ENCODE measurements around the gene TLX1.

The TLX1 gene

GRCh38 chr10:101087376-101087775, 43.7 kb upstream of the TLX1 start:
- Histone ChIP-seq H3K27ac (ENCODE audit: extremely low read depth, low read depth, low read length) (no peak overlapping the region), H3K36me3 (ENCODE audit: control insufficient read depth in 2 of 2, insufficient read depth in 1 of 2, low read length in 2 of 2) (no peaks in the 10 kb centered on the region), H3K4me3 (ENCODE audit: low read depth, low read length) (no peak overlapping the region), H3K4me1 (ENCODE audit: control insufficient read depth, insufficient read depth, low read length) (no peaks in the 10 kb centered on the region), H3K9me3 (ENCODE audit: control insufficient read depth, insufficient read depth, low read depth, low read length) (no peaks in the 10 kb centered on the region)
- CTCF ChIA-PET = interaction anchor here (1.7 to 16.6 kb wide), 4 partner anchors 8 to 54 kb away, joined by 3 to 506 read pairs (median 28); partner anchors contain the start of gene TLX1
- POLR2A ChIA-PET = no interaction called here
- no peak for TF ChIP-seq ZBTB21 (tag by site-specific recombination; IDR thresholded peaks at IDR 0.05)
- TF ChIP-seq ZFP3 (tag by site-specific recombination; IDR thresholded peaks at IDR 0.05; ENCODE audit: low read depth) = no peak
- TF ChIP-seq ZNF140 (tag by site-specific recombination; IDR thresholded peaks at IDR 0.05) = no peak
- no peak for TF ChIP-seq ZNF324 (tag by site-specific recombination; IDR thresholded peaks at IDR 0.05)
- no peak for TF ChIP-seq GLIS1 (tag by site-specific recombination; IDR thresholded peaks at IDR 0.05)
- no peak for TF ChIP-seq PRDM10 (tag by site-specific recombination; IDR thresholded peaks at IDR 0.05)
- TF ChIP-seq ZNF692 (tag by site-specific recombination; IDR thresholded peaks at IDR 0.05) = no peak

- no peaks in the 10 kb centered on the region for H3K4me1 ChIP-seq (ENCODE audit: control insufficient read depth, insufficient read depth, low read length)
- H3K27ac ChIP-seq (ENCODE audit: extremely low read depth, low read depth, low read length) = no peak overlapping the region
- CTCF ChIA-PET = interaction anchor here (0.7 to 16.6 kb wide), 5 partner anchors 10 to 51 kb away, joined by 3 to 506 read pairs (median 3); partner anchors contain the start of gene TLX1
- POLR2A ChIA-PET = no interaction called here
- no peaks in the 10 kb centered on the region for H3K9me3 ChIP-seq (ENCODE audit: control insufficient read depth, insufficient read depth, low read depth, low read length)
- no peak overlapping the region for H3K4me3 ChIP-seq (ENCODE audit: low read depth, low read length)
- no peaks in the 10 kb centered on the region for H3K36me3 ChIP-seq (ENCODE audit: control insufficient read depth in 2 of 2, insufficient read depth in 1 of 2, low read length in 2 of 2)
- no peak for TF ChIP-seq ZNF548 (tag by site-specific recombination; IDR thresholded peaks at IDR 0.05)
- no peak for TF ChIP-seq ZNF354C (tag by site-specific recombination; IDR thresholded peaks at IDR 0.05; ENCODE audit: borderline replicate concordance, low read depth)
- TF ChIP-seq PRDM2 (tag by site-specific recombination; IDR thresholded peaks at IDR 0.05; ENCODE audit: borderline replicate concordance) = no peak
- TF ChIP-seq KLF17 (tag by site-specific recombination; IDR thresholded peaks at IDR 0.05) = no peak
- TF ChIP-seq ZFP69B (tag by site-specific recombination; IDR thresholded peaks at IDR 0.05) = no peak
- no peak for TF ChIP-seq ZNF510 (tag by site-specific recombination; IDR thresholded peaks at IDR 0.05; ENCODE audit: insufficient replicate concordance)
- no peak for TF ChIP-seq ZNF580 (tag by site-specific recombination; IDR thresholded peaks at IDR 0.05)
- TF ChIP-seq ZSCAN5A (tag by site-specific recombination; IDR thresholded peaks at IDR 0.05) = no peak
- no peak for TF ChIP-seq ZNF239 (tag by site-specific recombination; IDR thresholded peaks at IDR 0.05)
- no peak for TF ChIP-seq ZNF26 (tag by site-specific recombination; IDR thresholded peaks at IDR 0.05)
Observed at GRCh38 chr10:101087965-101088364, 43.1 kb upstream of the TLX1 start.
